ENCODE results near the gene ZNRF1.

- TF ChIP-seq CTCF (IDR thresholded peaks at IDR 0.05) (no peak), POLR2A (IDR thresholded peaks at IDR 0.05) (no peak), POLR2AphosphoS5 (IDR thresholded peaks at IDR 0.05) (no peak), EP300 (IDR thresholded peaks at IDR 0.05) (no peak)
Observed at GRCh38 chr16:75059411-75059810, 60.6 kb downstream of the ZNRF1 start.
